HepG2 (cell line): ENCODE data around the gene ANGPTL2. TPM values are rescaled to one million over a fixed set of nuclear protein-coding genes. Genes with fewer than 3 reads are reported as not detected.

ENCODE experiments used
- AKAP8 ChIP-seq: sonication (generic); formaldehyde crosslinking; IDR thresholded peaks from 2 replicates; pipeline ENCODE4 v1.5.1; 2020; ENCODE audit warnings: mild to moderate bottlenecking, missing genetic modification reagents
- FOXK1 ChIP-seq: sonication (generic); formaldehyde crosslinking; IDR thresholded peaks from 2 replicates; pipeline ENCODE4 v1.4.0; 2020; ENCODE audit warnings: low read depth, missing genetic modification reagents, borderline replicate concordance
- NFIC ChIP-seq: IDR thresholded peaks from 2 replicates; pipeline ENCODE4 v1.6.1; 2012; ENCODE audit warnings: mild to moderate bottlenecking, low read length, inconsistent platforms
- PAX8 ChIP-seq: sonication (generic); formaldehyde crosslinking; IDR thresholded peaks from 2 replicates; pipeline ENCODE4 v1.8.0; 2022; ENCODE audit warnings: mild to moderate bottlenecking, missing genetic modification reagents, borderline replicate concordance
- POLR2G ChIP-seq: fragments of 200-400 bp; formaldehyde crosslinking; IDR thresholded peaks from 2 replicates; pipeline ENCODE4 v1.6.1; 2018; ENCODE audit warnings: mild to moderate bottlenecking, low read depth, low read length, moderate library complexity
- SIX1 ChIP-seq: sonication (generic); formaldehyde crosslinking; IDR thresholded peaks from 2 replicates; pipeline ENCODE4 v1.4.0; 2020; ENCODE audit warnings: missing genetic modification reagents, borderline replicate concordance
- ZFP82 ChIP-seq: sonication (generic); formaldehyde crosslinking; IDR thresholded peaks from 2 replicates; pipeline ENCODE4 v1.5.1; 2020; ENCODE audit warnings: mild to moderate bottlenecking, missing genetic modification reagents, borderline replicate concordance
- ZKSCAN8 ChIP-seq: IDR thresholded peaks from 2 replicates; pipeline ENCODE4 v1.6.1; 2016; ENCODE audit warnings: borderline replicate concordance, missing genetic modification reagents, missing compliant biosample characterization
- ZMYM3 ChIP-seq: sonication (generic); formaldehyde crosslinking; IDR thresholded peaks from 2 replicates; pipeline ENCODE4 v1.5.1; 2020; ENCODE audit warnings: mild to moderate bottlenecking, missing genetic modification reagents
- ZNF337 ChIP-seq: sonication (generic); formaldehyde crosslinking; IDR thresholded peaks from 2 replicates; pipeline ENCODE4 v1.5.1; 2020; ENCODE audit warnings: missing genetic modification reagents, low read depth, mild to moderate bottlenecking, borderline replicate concordance
- ZNF550 ChIP-seq: sonication (generic); formaldehyde crosslinking; IDR thresholded peaks from 2 replicates; pipeline ENCODE4 v1.4.0; 2020; ENCODE audit warnings: mild to moderate bottlenecking, missing genetic modification reagents, borderline replicate concordance
- ZNF703 ChIP-seq: sonication (generic); formaldehyde crosslinking; IDR thresholded peaks from 2 replicates; pipeline ENCODE4 v1.5.1; 2020; ENCODE audit warnings: missing genetic modification reagents, mild to moderate bottlenecking, moderate library complexity, borderline replicate concordance
- ZNF775 ChIP-seq: sonication (generic); formaldehyde crosslinking; IDR thresholded peaks from 2 replicates; pipeline ENCODE4 v1.4.0; 2020; ENCODE audit warnings: missing genetic modification reagents, mild to moderate bottlenecking, moderate library complexity, borderline replicate concordance
- polyA plus RNA-seq, 8 experiments: library from polyadenylated mRNA; depleted of rRNA in 3 of 8; stranded (reverse) in 7 of 8; unstranded in 1 of 8; fragments of >200 nt; fragmentation: Illumina TruSeq in 4 of 8; extraction: Trizol in 4 of 8; gene quantifications; 2 replicates each; pipeline versions ENCODE4 v1.2.1 to v1.2.3, GENCODE V29; 2011 to 2016; ENCODE audit warnings: low read depth in 4 of 8, missing spikeins in 1 of 8, mixed read lengths in 1 of 8; ENCODE audit not compliant: insufficient read depth in 1 of 8
- total RNA-seq, 5 experiments: library from RNA; depleted of rRNA; stranded (reverse); fragments of >200 nt; fragmentation: Illumina TruSeq; extraction: Trizol; gene quantifications; 2 replicates each; pipeline ENCODE4 v1.2.3, GENCODE V29; 2016; ENCODE audit warnings: low read depth in 1 of 5
- TF ChIP-seq, protein P1 (sequence below): sonication (generic); formaldehyde crosslinking; IDR thresholded peaks from 2 replicates; pipeline ENCODE4 v1.8.0; 2022; ENCODE audit warnings: missing genetic modification reagents, mild to moderate bottlenecking, moderate library complexity, borderline replicate concordance
- TF ChIP-seq, protein P2 (sequence below): IDR thresholded peaks from 2 replicates; pipeline ENCODE4 v1.6.1; 2012; ENCODE audit warnings: low read depth, low read length, improper control_type of control experiment
- TF ChIP-seq, protein P3 (sequence below): sonication (generic); formaldehyde crosslinking; IDR thresholded peaks from 2 replicates; pipeline ENCODE4 v1.8.1; 2023; ENCODE audit warnings: missing genetic modification reagents, inconsistent platforms, borderline replicate concordance
- TF ChIP-seq, protein P4 (sequence below): sonication (generic); formaldehyde crosslinking; IDR thresholded peaks from 2 replicates; pipeline ENCODE4 v1.4.0; 2020; ENCODE audit warnings: missing genetic modification reagents
- TF ChIP-seq, protein P5 (sequence below): sonication (generic); formaldehyde crosslinking; IDR thresholded peaks from 2 replicates; pipeline ENCODE4 v1.9.0; 2022; ENCODE audit warnings: missing genetic modification reagents, mild to moderate bottlenecking, borderline replicate concordance
- TF ChIP-seq, protein P6 (sequence below): sonication (generic); formaldehyde crosslinking; IDR thresholded peaks from 2 replicates; pipeline ENCODE4 v1.4.0; 2020; ENCODE audit warnings: missing genetic modification reagents

The ANGPTL2 gene
- total and polyA plus RNA-seq, 2 of the 13 experiments (the other 11 are each of a cell fraction or from before 2014, with no cell fraction given): 0.91 to 21.0 TPM

DNA sequence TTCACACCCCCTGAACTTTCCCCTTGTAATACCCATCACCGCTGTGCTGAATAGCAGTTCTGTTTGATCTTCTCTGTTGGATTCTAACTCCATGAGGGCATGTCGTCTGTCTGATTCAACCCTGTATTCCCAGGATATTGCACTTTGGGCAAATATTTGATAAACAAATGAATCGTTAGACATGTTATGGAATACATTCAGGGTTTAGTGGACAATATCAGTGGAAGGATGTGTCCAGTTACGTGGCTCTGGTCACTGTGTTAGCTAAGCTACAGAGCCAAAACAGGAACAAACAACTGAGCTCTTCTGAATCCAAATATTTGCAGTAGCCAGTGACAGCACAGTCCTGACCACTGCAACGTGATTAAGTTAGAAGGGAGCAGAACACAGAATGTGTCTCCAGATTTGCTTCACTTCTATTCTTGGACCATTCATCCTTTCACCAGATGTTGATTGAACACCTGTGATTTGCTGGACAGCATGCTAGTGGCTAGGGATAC lies 13.2 kb downstream of the ANGPTL2 start (continued):
- no peak for TF ChIP-seq ZNF775 (CRISPR knock-in tag)
- no peak for TF ChIP-seq PAX8 (CRISPR knock-in tag)
- TF ChIP-seq ZFP82 (CRISPR knock-in tag): no peak
- TF ChIP-seq NFIC: peak; percentile 37; the same call in 1 of the 2 replicates
- TF ChIP-seq, protein P1, sequence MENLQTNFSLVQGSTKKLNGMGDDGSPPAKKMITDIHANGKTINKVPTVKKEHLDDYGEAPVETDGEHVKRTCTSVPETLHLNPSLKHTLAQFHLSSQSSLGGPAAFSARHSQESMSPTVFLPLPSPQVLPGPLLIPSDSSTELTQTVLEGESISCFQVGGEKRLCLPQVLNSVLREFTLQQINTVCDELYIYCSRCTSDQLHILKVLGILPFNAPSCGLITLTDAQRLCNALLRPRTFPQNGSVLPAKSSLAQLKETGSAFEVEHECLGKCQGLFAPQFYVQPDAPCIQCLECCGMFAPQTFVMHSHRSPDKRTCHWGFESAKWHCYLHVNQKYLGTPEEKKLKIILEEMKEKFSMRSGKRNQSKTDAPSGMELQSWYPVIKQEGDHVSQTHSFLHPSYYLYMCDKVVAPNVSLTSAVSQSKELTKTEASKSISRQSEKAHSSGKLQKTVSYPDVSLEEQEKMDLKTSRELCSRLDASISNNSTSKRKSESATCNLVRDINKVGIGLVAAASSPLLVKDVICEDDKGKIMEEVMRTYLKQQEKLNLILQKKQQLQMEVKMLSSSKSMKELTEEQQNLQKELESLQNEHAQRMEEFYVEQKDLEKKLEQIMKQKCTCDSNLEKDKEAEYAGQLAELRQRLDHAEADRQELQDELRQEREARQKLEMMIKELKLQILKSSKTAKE (CRISPR knock-in tag): peak; percentile 78
- TF ChIP-seq, protein P2, sequence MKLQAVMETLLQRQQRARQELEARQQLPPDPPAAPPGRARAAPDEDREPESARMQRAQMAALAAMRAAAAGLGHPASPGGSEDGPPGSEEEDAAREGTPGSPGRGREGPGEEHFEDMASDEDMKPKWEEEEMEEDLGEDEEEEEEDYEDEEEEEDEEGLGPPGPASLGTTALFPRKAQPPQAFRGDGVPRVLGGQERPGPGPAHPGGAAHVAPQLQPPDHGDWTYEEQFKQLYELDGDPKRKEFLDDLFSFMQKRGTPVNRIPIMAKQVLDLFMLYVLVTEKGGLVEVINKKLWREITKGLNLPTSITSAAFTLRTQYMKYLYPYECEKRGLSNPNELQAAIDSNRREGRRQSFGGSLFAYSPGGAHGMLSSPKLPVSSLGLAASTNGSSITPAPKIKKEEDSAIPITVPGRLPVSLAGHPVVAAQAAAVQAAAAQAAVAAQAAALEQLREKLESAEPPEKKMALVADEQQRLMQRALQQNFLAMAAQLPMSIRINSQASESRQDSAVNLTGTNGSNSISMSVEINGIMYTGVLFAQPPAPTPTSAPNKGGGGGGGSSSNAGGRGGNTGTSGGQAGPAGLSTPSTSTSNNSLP: peak; percentile 96
- no peak for TF ChIP-seq ZNF550 (CRISPR knock-in tag)
- peak; percentile 11; the same call in 1 of the 2 replicates for TF ChIP-seq FOXK1 (CRISPR knock-in tag)
- TF ChIP-seq ZMYM3 (CRISPR knock-in tag): no peak
- no peak for TF ChIP-seq ZKSCAN8 (CRISPR knock-in tag)
- no peak for TF ChIP-seq POLR2G
- TF ChIP-seq, protein P3, sequence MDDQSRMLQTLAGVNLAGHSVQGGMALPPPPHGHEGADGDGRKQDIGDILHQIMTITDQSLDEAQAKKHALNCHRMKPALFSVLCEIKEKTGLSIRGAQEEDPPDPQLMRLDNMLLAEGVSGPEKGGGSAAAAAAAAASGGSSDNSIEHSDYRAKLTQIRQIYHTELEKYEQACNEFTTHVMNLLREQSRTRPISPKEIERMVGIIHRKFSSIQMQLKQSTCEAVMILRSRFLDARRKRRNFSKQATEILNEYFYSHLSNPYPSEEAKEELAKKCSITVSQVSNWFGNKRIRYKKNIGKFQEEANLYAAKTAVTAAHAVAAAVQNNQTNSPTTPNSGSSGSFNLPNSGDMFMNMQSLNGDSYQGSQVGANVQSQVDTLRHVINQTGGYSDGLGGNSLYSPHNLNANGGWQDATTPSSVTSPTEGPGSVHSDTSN (CRISPR knock-in tag): no peak
- TF ChIP-seq SIX1: no peak
- TF ChIP-seq, protein P4, sequence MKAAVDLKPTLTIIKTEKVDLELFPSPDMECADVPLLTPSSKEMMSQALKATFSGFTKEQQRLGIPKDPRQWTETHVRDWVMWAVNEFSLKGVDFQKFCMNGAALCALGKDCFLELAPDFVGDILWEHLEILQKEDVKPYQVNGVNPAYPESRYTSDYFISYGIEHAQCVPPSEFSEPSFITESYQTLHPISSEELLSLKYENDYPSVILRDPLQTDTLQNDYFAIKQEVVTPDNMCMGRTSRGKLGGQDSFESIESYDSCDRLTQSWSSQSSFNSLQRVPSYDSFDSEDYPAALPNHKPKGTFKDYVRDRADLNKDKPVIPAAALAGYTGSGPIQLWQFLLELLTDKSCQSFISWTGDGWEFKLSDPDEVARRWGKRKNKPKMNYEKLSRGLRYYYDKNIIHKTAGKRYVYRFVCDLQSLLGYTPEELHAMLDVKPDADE (CRISPR knock-in tag): no peak
- no peak for TF ChIP-seq ZNF703
- TF ChIP-seq, protein P5, sequence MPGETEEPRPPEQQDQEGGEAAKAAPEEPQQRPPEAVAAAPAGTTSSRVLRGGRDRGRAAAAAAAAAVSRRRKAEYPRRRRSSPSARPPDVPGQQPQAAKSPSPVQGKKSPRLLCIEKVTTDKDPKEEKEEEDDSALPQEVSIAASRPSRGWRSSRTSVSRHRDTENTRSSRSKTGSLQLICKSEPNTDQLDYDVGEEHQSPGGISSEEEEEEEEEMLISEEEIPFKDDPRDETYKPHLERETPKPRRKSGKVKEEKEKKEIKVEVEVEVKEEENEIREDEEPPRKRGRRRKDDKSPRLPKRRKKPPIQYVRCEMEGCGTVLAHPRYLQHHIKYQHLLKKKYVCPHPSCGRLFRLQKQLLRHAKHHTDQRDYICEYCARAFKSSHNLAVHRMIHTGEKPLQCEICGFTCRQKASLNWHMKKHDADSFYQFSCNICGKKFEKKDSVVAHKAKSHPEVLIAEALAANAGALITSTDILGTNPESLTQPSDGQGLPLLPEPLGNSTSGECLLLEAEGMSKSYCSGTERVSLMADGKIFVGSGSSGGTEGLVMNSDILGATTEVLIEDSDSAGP (CRISPR knock-in tag): no peak
- TF ChIP-seq ZNF337 (CRISPR knock-in tag): no peak
- TF ChIP-seq AKAP8: no peak; the same call in 1 of the 2 replicates
- TF ChIP-seq, protein P6, sequence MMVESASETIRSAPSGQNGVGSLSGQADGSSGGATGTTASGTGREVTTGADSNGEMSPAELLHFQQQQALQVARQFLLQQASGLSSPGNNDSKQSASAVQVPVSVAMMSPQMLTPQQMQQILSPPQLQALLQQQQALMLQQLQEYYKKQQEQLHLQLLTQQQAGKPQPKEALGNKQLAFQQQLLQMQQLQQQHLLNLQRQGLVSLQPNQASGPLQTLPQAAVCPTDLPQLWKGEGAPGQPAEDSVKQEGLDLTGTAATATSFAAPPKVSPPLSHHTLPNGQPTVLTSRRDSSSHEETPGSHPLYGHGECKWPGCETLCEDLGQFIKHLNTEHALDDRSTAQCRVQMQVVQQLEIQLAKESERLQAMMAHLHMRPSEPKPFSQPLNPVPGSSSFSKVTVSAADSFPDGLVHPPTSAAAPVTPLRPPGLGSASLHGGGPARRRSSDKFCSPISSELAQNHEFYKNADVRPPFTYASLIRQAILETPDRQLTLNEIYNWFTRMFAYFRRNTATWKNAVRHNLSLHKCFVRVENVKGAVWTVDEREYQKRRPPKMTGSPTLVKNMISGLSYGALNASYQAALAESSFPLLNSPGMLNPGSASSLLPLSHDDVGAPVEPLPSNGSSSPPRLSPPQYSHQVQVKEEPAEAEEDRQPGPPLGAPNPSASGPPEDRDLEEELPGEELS: peak; percentile 90
